Ramos (cell line): ENCODE data around the gene C6orf163.

Experiments used
- in situ Hi-C: fragments of 300-500 bp; cut with MboI; formaldehyde crosslinking; loops from one replicate; pipeline ENCODE4 v1.14.3; 2022; ENCODE audit warnings: low sequenced_read_pairs; ENCODE audit not compliant: unreplicated experiment

C6orf163 gene

GRCh38 chr6:87351583-87351982 lies 7.0 kb downstream of the C6orf163 start:
- in situ Hi-C loops, result no loop called here

GRCh38 chr6:87356181-87356580 lies 11.6 kb downstream of the C6orf163 start:
- in situ Hi-C loops, result no loop called here

- in situ Hi-C loops, result no loop called here
These were observed 13.0 kb downstream of the C6orf163 start for GRCh38 chr6:87357479-87358196.

GRCh38 chr6:87364602-87365252 lies 20.1 kb downstream of the C6orf163 start:
- in situ Hi-C loops, result no loop called here

GRCh38 chr6:87366072-87366827 lies 21.6 kb downstream of the C6orf163 start:
- in situ Hi-C loops, result no loop called here

- in situ Hi-C loops, result no loop called here
These were observed 22.3 kb downstream of the C6orf163 start for GRCh38 chr6:87366899-87367298.

- in situ Hi-C loops, result no loop called here
These were observed 28.8 kb downstream of the C6orf163 start for GRCh38 chr6:87373377-87373776.

- in situ Hi-C loops, result loop anchor here (25.0 kb wide), 2 partner anchors 238 to 862 kb away; no protein-coding TSS in a partner anchor
These were observed 30.7 kb downstream of the C6orf163 start for GRCh38 chr6:87375315-87375714.

- in situ Hi-C loops, result loop anchor here (25.0 kb wide), 2 partner anchors 239 to 861 kb away; no protein-coding TSS in a partner anchor
These were observed 32.0 kb downstream of the C6orf163 start for GRCh38 chr6:87376643-87377042.

GRCh38 chr6:87378947-87379346 lies 34.3 kb downstream of the C6orf163 start:
- in situ Hi-C loops, result loop anchor here (25.0 kb wide), 2 partner anchors 242 to 858 kb away; no protein-coding TSS in a partner anchor

- in situ Hi-C loops, result loop anchor here (25.0 kb wide), 2 partner anchors 246 to 854 kb away; no protein-coding TSS in a partner anchor
These were observed 38.2 kb downstream of the C6orf163 start for GRCh38 chr6:87382861-87383260.

GRCh38 chr6:87384038-87384437 lies 39.4 kb downstream of the C6orf163 start:
- in situ Hi-C loops, result loop anchor here (25.0 kb wide), 2 partner anchors 247 to 853 kb away; no protein-coding TSS in a partner anchor

- in situ Hi-C loops, result loop anchor here (25.0 kb wide), 2 partner anchors 247 to 853 kb away; no protein-coding TSS in a partner anchor
These were observed 39.8 kb downstream of the C6orf163 start for GRCh38 chr6:87384449-87384848.

- in situ Hi-C loops, result loop anchor here (25.0 kb wide), 2 partner anchors 254 to 846 kb away; no protein-coding TSS in a partner anchor
These were observed 46.7 kb downstream of the C6orf163 start for GRCh38 chr6:87391334-87391733.

GRCh38 chr6:87393026-87393622 lies 48.5 kb downstream of the C6orf163 start:
- in situ Hi-C loops, result loop anchor here (25.0 kb wide), 2 partner anchors 256 to 844 kb away; no protein-coding TSS in a partner anchor

- in situ Hi-C loops, result loop anchor here (25.0 kb wide), 2 partner anchors 258 to 842 kb away; no protein-coding TSS in a partner anchor
These were observed 50.8 kb downstream of the C6orf163 start for GRCh38 chr6:87395431-87395830.

- in situ Hi-C loops, result loop anchor here (25.0 kb wide), 2 partner anchors 259 to 841 kb away; no protein-coding TSS in a partner anchor
These were observed 52.2 kb downstream of the C6orf163 start for GRCh38 chr6:87396595-87397392.

- in situ Hi-C loops, result loop anchor here (25.0 kb wide), 2 partner anchors 260 to 840 kb away; no protein-coding TSS in a partner anchor
These were observed 53.0 kb downstream of the C6orf163 start for GRCh38 chr6:87397656-87398055.

- in situ Hi-C loops, result no loop called here
These were observed 57.2 kb downstream of the C6orf163 start for GRCh38 chr6:87401832-87402231.
